GM12891 (cell line): ENCODE results near the gene TAS1R3.

Experiments
- POLR2A ChIP-seq: IDR thresholded peaks from 2 replicates; pipeline ENCODE4 v1.6.1; 2011; ENCODE audit warnings: low read depth, low read length, control low read depth
- POLR2AphosphoS5 ChIP-seq: IDR thresholded peaks from 2 replicates; pipeline ENCODE4 v1.6.1; 2011; ENCODE audit warnings: low read depth, low read length, control low read depth
- TAF1 ChIP-seq: IDR thresholded peaks from 2 replicates; pipeline ENCODE4 v1.6.1; 2011; ENCODE audit warnings: low read depth, low read length, control low read depth

DNA sequence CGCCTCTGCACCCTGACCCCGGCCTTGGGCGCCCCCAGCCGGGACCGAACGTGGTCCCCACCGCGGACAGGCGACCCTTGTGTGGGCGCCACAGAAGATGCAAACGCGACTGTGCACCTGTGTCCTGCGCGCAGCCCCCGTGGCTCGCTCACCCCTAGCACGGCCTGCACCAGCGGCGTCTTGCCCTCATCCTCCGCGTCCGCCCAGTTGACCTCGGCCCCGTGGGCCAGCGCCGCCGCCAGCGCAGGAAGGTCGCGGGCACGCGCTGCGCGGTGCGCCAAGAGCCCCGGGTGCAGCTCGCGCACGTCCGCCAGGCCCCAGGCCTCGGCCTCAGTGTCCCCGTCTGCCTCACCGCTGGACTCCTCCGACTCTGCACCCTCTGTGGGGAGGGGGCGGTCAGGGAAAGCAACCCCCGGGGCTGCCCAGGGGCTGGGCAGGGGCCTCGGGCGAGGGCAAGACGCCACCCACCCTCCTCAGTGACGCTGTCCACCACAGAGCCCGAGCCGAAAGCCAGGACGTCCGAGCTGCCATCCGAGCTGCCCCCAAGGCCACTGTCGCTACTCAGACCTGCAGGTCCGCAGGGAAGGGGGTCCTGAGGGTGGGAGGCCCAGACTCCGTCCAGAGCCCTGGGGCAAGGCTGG lies 36.7 kb upstream of the TAS1R3 start:
- TF ChIP-seq POLR2A (no peak), POLR2AphosphoS5 (no peak), TAF1 (no peak)
